H1 (cell line): ENCODE data around the gene DPF3. TPM values are rescaled to one million over a fixed set of nuclear protein-coding genes. Genes with fewer than 3 reads are reported as not detected.

ENCODE experiments used
- CTCF ChIA-PET: fragments of 300-600 bp; sonication (Branson Sonifier 250); formaldehyde crosslinking; loops from one replicate; lab custom pipeline; 2021; ENCODE audit not compliant: partially characterized antibody; lab: Charles Lee
- POLR2A ChIA-PET: fragments of 300-600 bp; sonication (Branson Sonifier 250); formaldehyde crosslinking; loops from one replicate; lab custom pipeline; 2021; ENCODE audit warnings: inconsistent platforms; ENCODE audit not compliant: partially characterized antibody; lab: Charles Lee
- DNase-seq, 2 experiments: peaks; one replicate each; pipeline versions ENCODE4 v3.0.0 to v3.0.0-alpha.2; 2010 to 2022; ENCODE audit warnings: low spot score in 2 of 2, low read depth in 1 of 2, mixed read lengths in 1 of 2
- FAIRE-seq: peaks from 2 replicates; lab custom pipeline; 2011; peaks lifted over from hg19 to GRCh38; lab: Jason Lieb, UNC
- H2AFZ ChIP-seq: 2 replicates; pipeline ENCODE4 v1.8.1; 2012; ENCODE audit warnings: low read length, inconsistent platforms
- H2AK5ac ChIP-seq: 2 replicates; pipeline ENCODE4 v1.6.1; 2013; ENCODE audit warnings: low read depth, low read length
- H2BK120ac ChIP-seq: replicated peaks from 2 replicates; pipeline ENCODE3; 2013; ENCODE audit warnings: low read depth, low read length, inconsistent platforms
- H2BK12ac ChIP-seq: 2 replicates; pipeline ENCODE4 v1.6.1; 2013; ENCODE audit warnings: low read depth, low read length
- H2BK15ac ChIP-seq: 2 replicates; pipeline ENCODE4 v1.6.1; 2013; ENCODE audit warnings: low read length
- H2BK20ac ChIP-seq: 2 replicates; pipeline ENCODE4 v1.6.1; 2013; ENCODE audit warnings: low read length
- H2BK5ac ChIP-seq: 2 replicates; pipeline ENCODE4 v1.6.1; 2013; ENCODE audit warnings: low read depth, low read length
- H3K14ac ChIP-seq: 2 replicates; pipeline ENCODE4 v1.6.1; 2013; ENCODE audit warnings: inconsistent platforms; ENCODE audit not compliant: insufficient read length
- H3K18ac ChIP-seq: 2 replicates; pipeline ENCODE4 v1.6.1; 2013; ENCODE audit warnings: low read length; ENCODE audit errors: extremely low read depth
- H3K23ac ChIP-seq: 2 replicates; pipeline ENCODE4 v1.6.1; 2013; ENCODE audit warnings: inconsistent platforms; ENCODE audit not compliant: insufficient read length
- H3K23me2 ChIP-seq: 2 replicates; pipeline ENCODE4 v1.6.1; 2013; ENCODE audit warnings: low read depth, low read length
- H3K27ac ChIP-seq: 2 replicates; pipeline ENCODE4 v1.6.1; 2011; ENCODE audit warnings: low read depth, low read length, inconsistent platforms
- H3K27me3 ChIP-seq, 4 experiments: replicated peaks in 1 of 4; 1 replicate in 1 of 4; 2 replicates in 3 of 4; pipeline versions ENCODE4 v1.6.1 to v1.8.1; 2011 to 2013; ENCODE audit warnings: low read length in 3 of 4, mild to moderate bottlenecking in 3 of 4, inconsistent platforms in 2 of 4, mixed read lengths in 2 of 4, moderate library complexity in 1 of 4; ENCODE audit not compliant: control insufficient read depth in 3 of 4, insufficient read depth in 3 of 4; ENCODE audit errors: extremely low read depth in 1 of 4
- H3K36me3 ChIP-seq, 4 experiments: 2 replicates each; pipeline versions ENCODE4 v1.6.1 to v1.8.1; 2011 to 2013; ENCODE audit warnings: mild to moderate bottlenecking in 4 of 4, low read length in 3 of 4, moderate library complexity in 2 of 4, control low read depth in 1 of 4, inconsistent platforms in 1 of 4; ENCODE audit not compliant: insufficient read depth in 4 of 4, control insufficient read depth in 2 of 4
- H3K4ac ChIP-seq: replicated peaks from 2 replicates; pipeline ENCODE3; 2013; ENCODE audit warnings: low read length, low read depth, mixed read lengths, inconsistent platforms; ENCODE audit not compliant: insufficient read length
- H3K4me1 ChIP-seq, 4 experiments: replicated peaks in 1 of 4; 1 replicate in 1 of 4; 2 replicates in 3 of 4; pipeline versions ENCODE4 v1.6.1 to v1.8.1; 2011 to 2013; ENCODE audit warnings: low read length in 3 of 4, inconsistent platforms in 2 of 4, mixed read lengths in 1 of 4; ENCODE audit not compliant: insufficient read depth in 4 of 4, control insufficient read depth in 3 of 4
- H3K4me2 ChIP-seq, 2 experiments: 2 replicates each; pipeline versions ENCODE4 v1.6.1 to v1.8.1; 2011 to 2013; ENCODE audit warnings: low read depth in 2 of 2, low read length in 2 of 2, control low read depth in 1 of 2, inconsistent platforms in 1 of 2, mild to moderate bottlenecking in 1 of 2; ENCODE audit not compliant: insufficient read depth in 1 of 2
- H3K4me3 ChIP-seq, 4 experiments: fragments of 200-600, 300-600 bp in 1 of 4; sonication (generic), shearing (Covaris generic), sonication (Bioruptor Twin) in 1 of 4; 2 replicates each; pipeline versions ENCODE4 v1.5.1 to v1.8.1; 2011 to 2016; ENCODE audit warnings: low read length in 4 of 4, low read depth in 3 of 4, control low read depth in 2 of 4, inconsistent platforms in 2 of 4, mild to moderate bottlenecking in 2 of 4, mixed read lengths in 1 of 4, moderate library complexity in 1 of 4; ENCODE audit not compliant: insufficient read depth in 2 of 4; ENCODE audit errors: extremely low read depth in 1 of 4
- H3K56ac ChIP-seq: replicated peaks from 2 replicates; pipeline ENCODE3; 2013; ENCODE audit warnings: low read depth, mild to moderate bottlenecking, mixed read lengths, low read length, inconsistent platforms; ENCODE audit not compliant: insufficient read length
- H3K79me1 ChIP-seq: 2 replicates; pipeline ENCODE4 v1.6.1; 2013; ENCODE audit warnings: low read depth, low read length, control low read depth
- H3K79me2 ChIP-seq, 2 experiments: 2 replicates each; pipeline versions ENCODE4 v1.6.1 to v1.8.1; 2012 to 2013; ENCODE audit warnings: low read length in 2 of 2, mild to moderate bottlenecking in 2 of 2, inconsistent platforms in 1 of 2; ENCODE audit not compliant: insufficient read depth in 2 of 2, control insufficient read depth in 1 of 2
- H3K9ac ChIP-seq, 4 experiments: replicated peaks in 1 of 4; 1 replicate in 1 of 4; 2 replicates in 3 of 4; pipeline versions ENCODE4 v1.6.1 to v1.8.1; 2011 to 2013; ENCODE audit warnings: low read depth in 3 of 4, low read length in 3 of 4, control low read depth in 2 of 4, mild to moderate bottlenecking in 2 of 4, moderate library complexity in 2 of 4, inconsistent platforms in 1 of 4; ENCODE audit errors: extremely low read depth in 1 of 4
- H3K9me3 ChIP-seq, 2 experiments: 2 replicates each; pipeline versions ENCODE4 v1.6.1 to v1.8.1; 2012 to 2013; ENCODE audit warnings: mild to moderate bottlenecking in 2 of 2, moderate library complexity in 2 of 2, control low read depth in 1 of 2, inconsistent platforms in 1 of 2, low read depth in 1 of 2, low read length in 1 of 2, mixed read lengths in 1 of 2; ENCODE audit not compliant: insufficient read depth in 2 of 2
- H4K20me1 ChIP-seq, 2 experiments: replicated peaks in 1 of 2; 2 replicates each; pipeline versions ENCODE3 to v1.8.1; 2011 to 2013; ENCODE audit warnings: inconsistent platforms in 2 of 2, low read length in 2 of 2, mild to moderate bottlenecking in 1 of 2; ENCODE audit not compliant: insufficient read depth in 2 of 2, control insufficient read depth in 1 of 2
- H4K5ac ChIP-seq: 2 replicates; pipeline ENCODE4 v1.6.1; 2013; ENCODE audit warnings: low read length, low read depth, mixed read lengths, inconsistent platforms; ENCODE audit not compliant: insufficient read length
- H4K8ac ChIP-seq: 2 replicates; pipeline ENCODE4 v1.8.0; 2013; ENCODE audit warnings: mild to moderate bottlenecking, moderate library complexity, low read length, inconsistent platforms; ENCODE audit not compliant: insufficient read depth; ENCODE audit errors: extremely low read depth
- H4K91ac ChIP-seq: replicated peaks from 2 replicates; pipeline ENCODE3; 2013; ENCODE audit warnings: low read length, mixed read lengths, inconsistent platforms; ENCODE audit not compliant: insufficient read length
- KDM5A ChIP-seq: fragments of 200-600 bp; IDR thresholded peaks from 2 replicates; pipeline ENCODE4 v1.7.1; 2012; ENCODE audit warnings: mild to moderate bottlenecking, low read length, inconsistent platforms, mixed read lengths
- RAD21 ChIP-seq, 2 experiments: IDR thresholded peaks in 1 of 2; conservative IDR thresholded peaks in 1 of 2; 2 replicates each; pipeline ENCODE4 v1.6.1; 2011; ENCODE audit warnings: low read depth in 2 of 2, low read length in 2 of 2, improper control_type of control experiment in 1 of 2, inconsistent platforms in 1 of 2, mild to moderate bottlenecking in 1 of 2, moderate library complexity in 1 of 2
- WGBS, 2 experiments: shearing (Covaris generic) in 1 of 2; methylation state at CpG; one replicate each; pipeline versions ENCODE4 v1.1.6 to v1.1.7; 2013 to 2015; ENCODE audit warnings: low lambda C conversion rate in 2 of 2, mixed read lengths in 2 of 2, inconsistent platforms in 1 of 2, low coverage in 1 of 2, missing lambda C conversion rate in 1 of 2; ENCODE audit not compliant: insufficient replicate concordance in 2 of 2, insufficient coverage in 1 of 2, insufficient read length in 1 of 2; ENCODE audit errors: extremely low coverage in 1 of 2, missing lambda C conversion rate in 1 of 2; 5-methylcytosine and 5-hydroxymethylcytosine counted together
- polyA plus RNA-seq, 7 experiments: library from polyadenylated mRNA; depleted of rRNA in 3 of 7; stranded (reverse) in 5 of 7; unstranded in 2 of 7; fragments of >200 nt in 5 of 7; fragments of 200-250 nt in 2 of 7; gene quantifications; 1 replicate in 5 of 7; 2 replicates in 1 of 7; 4 replicates in 1 of 7; pipeline versions ENCODE4 v1.2.1 to v1.2.3, GENCODE V29; 2011 to 2013; ENCODE audit warnings: missing spikeins in 2 of 7, mixed read lengths in 2 of 7
- total RNA-seq: library from RNA; stranded (reverse); fragmentation: NEBNext Ultra II Directional; extraction: Animal tissue kit (Norgen Biotek cat#: 25700); gene quantifications from 2 replicates; pipeline ENCODE4 v1.2.1, GENCODE V29; 2021

The DPF3 gene
- total and polyA plus RNA-seq, 2 of the 8 experiments (the other 6 are each of a cell fraction or from before 2014, with no cell fraction given): 0.19 TPM; not detected in 1

- Histone ChIP-seq H3K79me2 (no peaks in the 10 kb centered on the region), H2BK12ac (no peak overlapping the region), H2BK5ac (no peak overlapping the region), H3K14ac (no peak overlapping the region), H2BK20ac (no peak overlapping the region), H3K27me3 (no peaks in the 10 kb centered on the region), H2AK5ac (no peak overlapping the region), H4K5ac (no peak overlapping the region), H3K4me2 (no peak overlapping the region), H3K9ac (no peak overlapping the region), H2AFZ (no peak overlapping the region), H3K4me3 (no peak overlapping the region), H2BK15ac (no peak overlapping the region), H3K23me2 (no peaks in the 10 kb centered on the region), H4K91ac (no peak overlapping the region), H3K56ac (no peak overlapping the region), H3K27ac (no peak overlapping the region), H3K79me1 (no peaks in the 10 kb centered on the region), H3K9me3 (peaks cover 2 to 5% of the 10 kb centered on the region in 2 experiments; a peak in 2 of 4 replicates), H3K4me1 (no peaks in the 10 kb centered on the region), H3K18ac (no peak overlapping the region), H4K20me1 (no peaks in the 10 kb centered on the region), H3K36me3 (no peaks in the 10 kb centered on the region), H4K8ac (no peak overlapping the region), H3K23ac (no peak overlapping the region), H3K4ac (no peak overlapping the region), H2BK120ac (no peak overlapping the region)
- peak in 1 of 2 experiments; percentile 21; a peak in 2 of 4 replicates for TF ChIP-seq RAD21 (IDR thresholded peaks at IDR 0.05 in 1 of 2, conservative IDR thresholded peaks at IDR 0.05 in 1 of 2; ENCODE audit: low read depth in 2 of 2, low read length in 2 of 2)
- no peak for TF ChIP-seq KDM5A
- POLR2A ChIA-PET: no interaction called here
- CTCF ChIA-PET: interaction anchor here (0.6 to 2.5 kb wide), 3 partner anchors 13 to 119 kb away, joined by 3 to 8 read pairs (median 3); no protein-coding TSS in a partner anchor
- peak in 1 of 2 experiments; percentile 19 for DNase-seq
- FAIRE-seq: no peak
- 100% methylated on average over 4 of the region's 4 CpGs; no CpG with 5 or more reads in 1 of the 2 experiments for WGBS, 2 experiments
These were observed 258.9 kb downstream of the DPF3 start for GRCh38 chr14:72634691-72635616.
